OCI-LY7 (cell line): ENCODE results near the gene IQCC.
A peak's percentile ranks its signal among the peaks of the same experiment; 100 is the strongest.

ENCODE experiments used
- CTCF ChIP-seq: fragments of 200-600 bp; sonication (generic); conservative IDR thresholded peaks from 2 replicates; pipeline ENCODE4 v1.5.1; 2014; ENCODE audit warnings: mild to moderate bottlenecking, antibody characterized with exemption, low read length, moderate library complexity, mixed read lengths
- EZH2phosphoT487 ChIP-seq: fragments of 200-600 bp; sonication (generic); IDR thresholded peaks from 2 replicates; pipeline ENCODE4 v1.6.1; 2018; ENCODE audit warnings: low read depth, borderline replicate concordance, mild to moderate bottlenecking, mixed run types, antibody characterized with exemption, low read length, moderate library complexity, mixed read lengths

- TF ChIP-seq EZH2phosphoT487 = no peak
- peak; percentile 95 for TF ChIP-seq CTCF
Observed at GRCh38 chr1:32215629-32216480, 10.4 kb downstream of the IQCC start.
